Globus pallidus (tissue), 1 donor: ENCODE measurements around the gene PARD3B.

Experiments used
- DNase-seq: peaks from one replicate; pipeline ENCODE4 v3.0.0-alpha.2; 2015; ENCODE audit warnings: low spot score

The PARD3B gene

GRCh38 chr2:205656461-205656860 is 1111.2 kb downstream of the PARD3B start:
- no peak for DNase-seq

- DNase-seq, result no peak
Measured at GRCh38 chr2:205656941-205657340, 1111.7 kb downstream of the PARD3B start.

- no peak for DNase-seq
Measured at GRCh38 chr2:205657579-205657978, 1112.3 kb downstream of the PARD3B start.

DNA sequence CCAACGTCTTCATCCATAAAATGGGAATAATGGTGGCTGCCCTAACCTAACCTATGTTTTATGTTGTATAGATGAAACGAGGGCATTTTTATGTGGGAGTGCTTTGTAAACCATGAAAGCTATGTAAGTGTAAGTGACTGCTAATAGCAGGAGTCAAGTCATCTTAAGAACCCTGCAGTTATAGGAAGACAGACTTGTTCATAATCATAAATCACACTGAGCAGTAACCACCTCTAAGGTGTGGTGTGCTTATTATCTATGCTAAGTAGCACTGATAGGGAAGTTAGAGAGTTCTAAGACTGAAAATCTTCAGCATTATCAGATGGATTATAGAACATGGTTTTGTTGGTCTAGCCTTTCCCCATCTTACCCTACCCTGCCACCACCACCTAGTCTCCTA is 1112.8 kb downstream of the PARD3B start:
- DNase-seq, result no peak

GRCh38 chr2:205658572-205658971 is 1113.3 kb downstream of the PARD3B start:
- DNase-seq, result no peak

DNA sequence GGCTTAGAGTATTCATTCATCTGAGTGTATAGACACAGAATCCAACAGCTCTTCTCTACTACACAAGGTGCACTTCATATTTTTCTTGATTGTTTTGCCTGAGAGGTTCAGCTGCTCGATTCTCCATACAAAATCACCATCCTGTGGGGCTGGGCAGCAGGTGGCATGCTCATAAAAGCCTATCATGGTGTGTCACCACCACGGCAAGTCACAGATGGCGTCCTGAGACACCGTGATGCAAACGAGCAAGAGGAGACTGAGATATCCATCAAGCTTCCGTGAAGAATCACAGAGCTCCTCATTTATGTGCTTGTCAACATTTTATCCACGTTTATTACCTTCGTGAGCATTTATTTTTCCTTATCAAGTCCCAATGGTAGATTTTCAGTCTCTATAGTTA is 1114.6 kb downstream of the PARD3B start:
- no peak for DNase-seq

DNA sequence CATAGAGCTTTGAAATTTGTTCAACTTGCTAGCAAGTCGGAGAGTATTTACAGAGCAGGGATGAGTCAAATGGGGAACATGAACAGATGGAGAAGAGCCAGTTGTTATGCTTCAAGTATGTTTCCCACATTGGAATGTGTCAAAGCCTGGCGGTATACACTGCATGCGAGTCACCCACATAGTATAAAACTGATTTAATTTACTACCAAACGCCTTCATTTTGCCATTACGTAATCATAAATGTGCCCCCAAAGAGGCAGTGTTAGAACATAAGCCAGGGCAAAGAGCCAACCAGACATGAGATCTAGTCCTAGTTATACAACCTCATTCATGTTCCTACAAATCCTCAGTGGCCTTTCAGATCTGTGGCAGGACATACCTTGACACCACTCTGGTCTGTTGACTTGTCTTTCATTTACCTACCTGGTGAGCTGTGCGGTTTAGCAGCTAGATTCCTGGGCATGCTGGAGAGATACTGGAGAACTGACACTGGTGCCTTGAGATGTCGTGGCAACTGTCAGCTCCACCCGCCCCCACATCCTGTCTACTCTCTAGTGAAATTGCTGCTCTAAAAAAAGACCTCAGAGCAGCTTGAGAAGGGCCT is 1115.3 kb downstream of the PARD3B start:
- no peak for DNase-seq

DNA sequence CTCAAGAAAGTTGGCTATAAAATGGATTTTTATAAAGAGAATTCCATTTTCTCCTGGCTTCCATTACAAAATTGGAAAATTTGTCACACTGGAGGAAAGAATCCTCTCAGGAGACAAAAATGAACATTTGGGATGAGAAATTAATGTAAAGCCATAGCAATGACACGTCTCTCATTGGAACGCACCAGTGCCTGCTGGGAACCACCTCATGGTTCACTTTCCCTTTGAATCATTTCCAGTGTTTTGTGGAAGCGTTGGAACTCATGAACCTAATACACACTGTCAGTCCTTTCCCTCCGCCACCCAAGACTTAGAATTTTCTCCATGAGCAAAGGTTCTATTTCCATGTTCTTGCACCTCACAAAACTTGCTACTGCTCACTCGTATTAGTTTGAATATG is 1116.0 kb downstream of the PARD3B start:
- no peak for DNase-seq

GRCh38 chr2:205662206-205662965 is 1117.1 kb downstream of the PARD3B start:
- no peak for DNase-seq

DNA sequence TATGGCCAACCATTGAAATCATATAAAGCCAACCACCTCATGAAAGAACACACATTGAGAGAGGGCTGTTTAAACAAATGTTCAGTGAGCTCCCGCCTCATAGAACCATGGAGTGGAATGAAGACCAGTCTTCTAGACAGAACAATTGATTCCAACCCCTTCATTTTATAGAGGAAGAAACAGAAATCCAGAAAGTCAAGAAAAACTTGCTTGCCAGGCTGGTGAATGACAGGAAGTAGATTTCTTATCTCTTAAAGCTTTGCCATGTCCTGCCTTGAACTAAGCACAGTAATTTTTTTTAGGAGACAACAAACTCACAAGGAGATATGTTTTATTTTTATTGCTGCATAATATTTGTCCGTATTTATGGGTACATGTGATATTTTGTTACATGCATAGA is 1120.5 kb downstream of the PARD3B start:
- DNase-seq, result no peak
